Mesothelial cell of epicardium (in vitro differentiated cells): ENCODE results near the gene PCED1A. TPM values are rescaled to one million over a fixed set of nuclear protein-coding genes. Genes with fewer than 3 reads are reported as not detected.

Source experiments
- DNase-seq, 2 experiments: peaks; one replicate each; pipeline ENCODE4 v3.0.0; 2021; ENCODE audit warnings: low spot score in 2 of 2; ENCODE audit not compliant: unreplicated experiment in 2 of 2
- H3K27ac Mint-ChIP-seq: 2 replicates; pipeline ENCODE4 v1.8.0; 2021; ENCODE audit warnings: mixed read lengths
- H3K27me3 Mint-ChIP-seq: 2 replicates; pipeline ENCODE4 v1.8.0; 2021; ENCODE audit warnings: low read depth, mixed read lengths
- H3K36me3 Mint-ChIP-seq: 2 replicates; pipeline ENCODE4 v1.8.0; 2021; ENCODE audit warnings: mixed read lengths
- H3K4me1 Mint-ChIP-seq: 2 replicates; pipeline ENCODE4 v1.8.0; 2021; ENCODE audit warnings: mixed read lengths
- H3K4me3 Mint-ChIP-seq: 2 replicates; pipeline ENCODE4 v1.8.0; 2021; ENCODE audit warnings: mild to moderate bottlenecking, moderate library complexity, mixed read lengths
- H3K9me3 Mint-ChIP-seq: 2 replicates; pipeline ENCODE4 v1.8.0; 2021; ENCODE audit warnings: mixed read lengths
- total RNA-seq: library from RNA; stranded (reverse); gene quantifications from 3 replicates; pipeline ENCODE4 v1.2.1, GENCODE V29; 2021
- TF ChIP-seq, protein P1 (sequence below): fragments of 200-600 bp; sonication (generic); IDR thresholded peaks from one replicate; pipeline ENCODE4 v1.5.0; 2021; ENCODE audit warnings: antibody characterized with exemption; ENCODE audit not compliant: unreplicated experiment

The PCED1A gene
- total RNA-seq, 1 donor from 2014 or later = 113 TPM

DNA sequence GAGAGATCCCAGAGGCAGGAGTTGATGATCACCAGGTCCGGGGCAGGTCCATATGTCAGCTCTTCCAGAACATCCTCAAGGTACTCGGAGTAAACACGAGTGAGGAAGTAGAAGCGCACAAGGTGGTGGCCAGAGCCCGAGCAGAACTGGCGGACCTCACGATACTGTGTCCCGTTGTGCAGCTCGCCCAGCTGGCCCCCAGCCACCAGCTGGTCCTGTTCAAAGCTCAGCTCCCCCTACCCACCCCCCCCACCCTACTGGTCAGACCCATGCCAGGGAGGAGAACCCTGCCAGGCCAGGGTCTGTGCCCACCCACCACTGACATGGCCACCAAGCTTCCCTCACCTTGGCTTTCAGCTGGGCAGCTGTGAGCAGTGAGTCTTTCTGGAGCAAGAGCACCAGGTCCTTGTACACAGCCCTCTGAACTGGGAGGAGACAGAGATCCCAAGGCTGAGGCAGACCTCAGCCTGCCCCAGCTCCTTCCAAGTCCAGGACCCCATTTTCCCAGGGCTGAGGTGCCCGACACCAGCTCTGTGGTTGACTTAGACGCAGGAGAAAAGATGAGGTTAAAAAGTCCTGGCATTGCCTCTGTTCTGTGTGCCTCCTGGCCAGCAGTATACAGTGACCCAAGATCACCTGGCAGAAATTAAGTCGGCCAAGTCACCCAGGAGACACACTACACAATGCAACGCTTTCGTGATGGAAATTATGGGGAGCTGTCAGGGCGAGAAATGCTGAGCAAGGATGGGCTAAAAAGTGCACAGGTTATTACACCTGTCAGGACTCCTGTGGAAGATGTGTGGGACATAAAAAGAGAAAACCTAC, 1.4 kb downstream of the PCED1A start:
- H3K27me3 Mint-ChIP-seq = no peaks in the 10 kb centered on the region
- TF ChIP-seq, protein P1, sequence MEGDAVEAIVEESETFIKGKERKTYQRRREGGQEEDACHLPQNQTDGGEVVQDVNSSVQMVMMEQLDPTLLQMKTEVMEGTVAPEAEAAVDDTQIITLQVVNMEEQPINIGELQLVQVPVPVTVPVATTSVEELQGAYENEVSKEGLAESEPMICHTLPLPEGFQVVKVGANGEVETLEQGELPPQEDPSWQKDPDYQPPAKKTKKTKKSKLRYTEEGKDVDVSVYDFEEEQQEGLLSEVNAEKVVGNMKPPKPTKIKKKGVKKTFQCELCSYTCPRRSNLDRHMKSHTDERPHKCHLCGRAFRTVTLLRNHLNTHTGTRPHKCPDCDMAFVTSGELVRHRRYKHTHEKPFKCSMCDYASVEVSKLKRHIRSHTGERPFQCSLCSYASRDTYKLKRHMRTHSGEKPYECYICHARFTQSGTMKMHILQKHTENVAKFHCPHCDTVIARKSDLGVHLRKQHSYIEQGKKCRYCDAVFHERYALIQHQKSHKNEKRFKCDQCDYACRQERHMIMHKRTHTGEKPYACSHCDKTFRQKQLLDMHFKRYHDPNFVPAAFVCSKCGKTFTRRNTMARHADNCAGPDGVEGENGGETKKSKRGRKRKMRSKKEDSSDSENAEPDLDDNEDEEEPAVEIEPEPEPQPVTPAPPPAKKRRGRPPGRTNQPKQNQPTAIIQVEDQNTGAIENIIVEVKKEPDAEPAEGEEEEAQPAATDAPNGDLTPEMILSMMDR = no peak
- H3K9me3 Mint-ChIP-seq = no peaks in the 10 kb centered on the region
- no peak for DNase-seq
- peaks cover 18% of the 10 kb centered on the region for H3K4me1 Mint-ChIP-seq
- H3K27ac Mint-ChIP-seq = peak overlapping the region; percentile 76
- H3K36me3 Mint-ChIP-seq = peaks cover 17% of the 10 kb centered on the region
- H3K4me3 Mint-ChIP-seq = peak overlapping the region; percentile 66

GRCh38 chr20:2838170-2838797, 2.2 kb downstream of the PCED1A start:
- H3K4me3 Mint-ChIP-seq = peak overlapping the region; percentile 46
- no peaks in the 10 kb centered on the region for H3K27me3 Mint-ChIP-seq
- peaks cover 17% of the 10 kb centered on the region for H3K36me3 Mint-ChIP-seq
- H3K27ac Mint-ChIP-seq = no peak overlapping the region
- TF ChIP-seq, protein P1 = no peak
- no peaks in the 10 kb centered on the region for H3K9me3 Mint-ChIP-seq
- H3K4me1 Mint-ChIP-seq = peaks cover 14% of the 10 kb centered on the region
- no peak for DNase-seq

- TF ChIP-seq, protein P1 = no peak
- no peaks in the 10 kb centered on the region for H3K27me3 Mint-ChIP-seq
- H3K9me3 Mint-ChIP-seq = no peaks in the 10 kb centered on the region
- no peak overlapping the region for H3K27ac Mint-ChIP-seq
- H3K4me3 Mint-ChIP-seq = no peak overlapping the region
- DNase-seq = no peak
- peaks cover 14% of the 10 kb centered on the region for H3K4me1 Mint-ChIP-seq
- peaks cover 17% of the 10 kb centered on the region for H3K36me3 Mint-ChIP-seq
Measured at GRCh38 chr20:2837221-2837960, 3.1 kb downstream of the PCED1A start.

- no peaks in the 10 kb centered on the region for H3K9me3 Mint-ChIP-seq
- no peak overlapping the region for H3K27ac Mint-ChIP-seq
Measured at GRCh38 chr20:2836035-2836434, 4.4 kb downstream of the PCED1A start.

GRCh38 chr20:2835331-2835796, 5.1 kb downstream of the PCED1A start:
- Mint-ChIP-seq H3K4me3 (no peak overlapping the region), H3K27ac (no peak overlapping the region), H3K4me1 (peaks cover 10% of the 10 kb centered on the region), H3K36me3 (peaks cover 17% of the 10 kb centered on the region), H3K27me3 (no peaks in the 10 kb centered on the region), H3K9me3 (no peaks in the 10 kb centered on the region)
- TF ChIP-seq, protein P1 = no peak
- no peak for DNase-seq

More at GRCh38 chr20:2836035-2836434, 4.4 kb downstream of the PCED1A start:
- no peaks in the 10 kb centered on the region for H3K27me3 Mint-ChIP-seq
- no peak for DNase-seq
- peaks cover 11% of the 10 kb centered on the region for H3K4me1 Mint-ChIP-seq
- no peak overlapping the region for H3K4me3 Mint-ChIP-seq
- H3K36me3 Mint-ChIP-seq = peaks cover 17% of the 10 kb centered on the region
- TF ChIP-seq, protein P1 = no peak
